Colonic mucosa (tissue), 4 donors: ENCODE results near the gene LARP6. TPM values are rescaled to one million over a fixed set of nuclear protein-coding genes. Genes with fewer than 3 reads are reported as not detected.
"Not testable (repeated sequence)": the region's sequence is repeated elsewhere in the genome, so short reads cannot be mapped to it uniquely, and the experiment has no call there.

Experiments
- DNase-seq: peaks from one replicate; pipeline ENCODE4 v3.0.0-alpha.2; 2020
- H3K27ac ChIP-seq: fragments of 200-600 bp; one replicate; pipeline ENCODE4 v1.8.0; 2021
- H3K27me3 ChIP-seq: fragments of 200-600 bp; one replicate; pipeline ENCODE4 v1.8.0; 2021
- H3K36me3 ChIP-seq: fragments of 200-600 bp; one replicate; pipeline ENCODE4 v1.8.0; 2021
- H3K4me1 ChIP-seq: fragments of 200-600 bp; one replicate; pipeline ENCODE4 v1.8.0; 2021; ENCODE audit warnings: mild to moderate bottlenecking
- H3K4me3 ChIP-seq: fragments of 200-600 bp; one replicate; pipeline ENCODE4 v1.8.0; 2021
- H3K9ac ChIP-seq, 2 donors: one replicate each; pipeline ENCODE4 v1.7.0; 2013; ENCODE audit warnings: control low read depth in 2 of 2, low read depth in 2 of 2, low read length in 2 of 2
- H3K9me3 ChIP-seq: fragments of 200-600 bp; one replicate; pipeline ENCODE4 v1.8.0; 2021
- CTCF ChIP-seq: fragments of 200-600 bp; IDR thresholded peaks from one replicate; pipeline ENCODE4 v1.8.0; 2022; ENCODE audit warnings: antibody characterized with exemption, mild to moderate bottlenecking
- intact Hi-C: fragments of 100-400 bp; cut with DNase I; formaldehyde crosslinking; loops from one replicate; pipeline ENCODE4 v1.14.1; 2022
- total RNA-seq, 2 donors: library from RNA; stranded (reverse); fragmentation: NEBNext Ultra II Directional in 1 of 2; extraction: Animal tissue kit (Norgen Biotek cat#: 25700) in 1 of 2; gene quantifications; one replicate each; pipeline ENCODE4 v1.2.1, GENCODE V29; 2021
- donor health status: healthy.
- donor health status: DM: no; HTN: no; CAD: no.
- donor health status: DM: no; HTN: no; CAD: no.

LARP6 gene
- total RNA-seq, 2 donors from 2014 or later = 0.49 to 3.5 TPM

GRCh38 chr15:70806992-70807712 is 46.8 kb downstream of the LARP6 start:
- Histone ChIP-seq H3K4me3 (no peak overlapping the region), H3K4me1 (no peaks in the 10 kb centered on the region), H3K27ac (no peak overlapping the region), H3K27me3 (no peaks in the 10 kb centered on the region), H3K36me3 (no peaks in the 10 kb centered on the region), H3K9me3 (no peaks in the 10 kb centered on the region), H3K9ac (no peak overlapping the region)
- no peak for TF ChIP-seq CTCF
- DNase-seq = no peak
- intact Hi-C loops = no loop called here

- DNase-seq, H3K4me3 ChIP-seq, H3K27ac ChIP-seq, H3K9ac ChIP-seq, H3K27me3 ChIP-seq, intact Hi-C loops, H3K4me1 ChIP-seq, H3K36me3 ChIP-seq, H3K9me3 ChIP-seq: not testable (repeated sequence)
These were observed 49.6 kb downstream of the LARP6 start for GRCh38 chr15:70804388-70804787.

GRCh38 chr15:70802629-70803028 is 51.3 kb downstream of the LARP6 start:
- no peak for DNase-seq
- no peaks in the 10 kb centered on the region for H3K9me3 ChIP-seq
- intact Hi-C loops = no loop called here
- H3K4me1 ChIP-seq = no peaks in the 10 kb centered on the region
- no peak overlapping the region for H3K4me3 ChIP-seq
- H3K27ac ChIP-seq = no peak overlapping the region
- no peaks in the 10 kb centered on the region for H3K27me3 ChIP-seq
- no peak for TF ChIP-seq CTCF
- H3K36me3 ChIP-seq = no peaks in the 10 kb centered on the region
- no peak overlapping the region for H3K9ac ChIP-seq

GRCh38 chr15:70801109-70801508 is 52.8 kb downstream of the LARP6 start:
- Histone ChIP-seq H3K27me3 (no peaks in the 10 kb centered on the region), H3K9me3 (no peaks in the 10 kb centered on the region), H3K27ac (no peak overlapping the region), H3K9ac (no peak overlapping the region), H3K4me3 (no peak overlapping the region), H3K4me1 (no peaks in the 10 kb centered on the region), H3K36me3 (no peaks in the 10 kb centered on the region)
- DNase-seq = no peak
- intact Hi-C loops = no loop called here
- no peak for TF ChIP-seq CTCF

- Histone ChIP-seq H3K4me3 (no peak overlapping the region), H3K4me1 (no peaks in the 10 kb centered on the region), H3K9ac (no peak overlapping the region), H3K27me3 (no peaks in the 10 kb centered on the region), H3K36me3 (no peaks in the 10 kb centered on the region), H3K27ac (no peak overlapping the region), H3K9me3 (no peaks in the 10 kb centered on the region)
- no peak for DNase-seq
- intact Hi-C loops = no loop called here
- TF ChIP-seq CTCF = no peak
These were observed 54.1 kb downstream of the LARP6 start for GRCh38 chr15:70799667-70800450.

GRCh38 chr15:70797464-70797863 is 56.5 kb downstream of the LARP6 start:
- DNase-seq = no peak
- Histone ChIP-seq H3K9ac (no peak overlapping the region), H3K27ac (no peak overlapping the region), H3K36me3 (no peaks in the 10 kb centered on the region), H3K4me1 (no peaks in the 10 kb centered on the region), H3K9me3 (no peaks in the 10 kb centered on the region), H3K27me3 (no peaks in the 10 kb centered on the region), H3K4me3 (no peak overlapping the region)
- intact Hi-C loops = no loop called here
- TF ChIP-seq CTCF = no peak
